Progenitor cell of endocrine pancreas (in vitro differentiated cells): ENCODE data around the gene SP1. TPM values are rescaled to one million over a fixed set of nuclear protein-coding genes. Genes with fewer than 3 reads are reported as not detected.

Experiments
- DNase-seq: peaks from one replicate; pipeline ENCODE4 v3.0.0; 2021; ENCODE audit warnings: low spot score; ENCODE audit not compliant: unreplicated experiment
- H3K27ac Mint-ChIP-seq: 2 replicates; pipeline ENCODE4 v1.8.0; 2021; ENCODE audit warnings: mild to moderate bottlenecking, moderate library complexity, mixed read lengths
- H3K27me3 Mint-ChIP-seq: 2 replicates; pipeline ENCODE4 v1.8.0; 2021; ENCODE audit warnings: mixed read lengths
- H3K36me3 Mint-ChIP-seq: 2 replicates; pipeline ENCODE4 v1.8.0; 2022; ENCODE audit warnings: mixed read lengths; ENCODE audit not compliant: insufficient read depth
- H3K4me1 Mint-ChIP-seq: 2 replicates; pipeline ENCODE4 v1.8.0; 2021; ENCODE audit warnings: low read depth, mixed read lengths
- H3K4me3 Mint-ChIP-seq: 2 replicates; pipeline ENCODE4 v1.8.0; 2021; ENCODE audit warnings: low read depth, mild to moderate bottlenecking, moderate library complexity, mixed read lengths
- H3K9me3 Mint-ChIP-seq: 2 replicates; pipeline ENCODE4 v1.8.0; 2021; ENCODE audit warnings: low read depth, mixed read lengths
- total RNA-seq: library from RNA; stranded (reverse); gene quantifications from 2 replicates; pipeline ENCODE4 v1.2.1, GENCODE V29; 2021
- TF ChIP-seq, protein P1 (sequence below): fragments of 200-600 bp; sonication (generic); IDR thresholded peaks from one replicate; pipeline ENCODE4 v1.5.0; 2021; ENCODE audit warnings: antibody characterized with exemption, mild to moderate bottlenecking; ENCODE audit not compliant: unreplicated experiment

SP1 gene
- total RNA-seq, 1 donor from 2014 or later, result 90.5 TPM

DNA sequence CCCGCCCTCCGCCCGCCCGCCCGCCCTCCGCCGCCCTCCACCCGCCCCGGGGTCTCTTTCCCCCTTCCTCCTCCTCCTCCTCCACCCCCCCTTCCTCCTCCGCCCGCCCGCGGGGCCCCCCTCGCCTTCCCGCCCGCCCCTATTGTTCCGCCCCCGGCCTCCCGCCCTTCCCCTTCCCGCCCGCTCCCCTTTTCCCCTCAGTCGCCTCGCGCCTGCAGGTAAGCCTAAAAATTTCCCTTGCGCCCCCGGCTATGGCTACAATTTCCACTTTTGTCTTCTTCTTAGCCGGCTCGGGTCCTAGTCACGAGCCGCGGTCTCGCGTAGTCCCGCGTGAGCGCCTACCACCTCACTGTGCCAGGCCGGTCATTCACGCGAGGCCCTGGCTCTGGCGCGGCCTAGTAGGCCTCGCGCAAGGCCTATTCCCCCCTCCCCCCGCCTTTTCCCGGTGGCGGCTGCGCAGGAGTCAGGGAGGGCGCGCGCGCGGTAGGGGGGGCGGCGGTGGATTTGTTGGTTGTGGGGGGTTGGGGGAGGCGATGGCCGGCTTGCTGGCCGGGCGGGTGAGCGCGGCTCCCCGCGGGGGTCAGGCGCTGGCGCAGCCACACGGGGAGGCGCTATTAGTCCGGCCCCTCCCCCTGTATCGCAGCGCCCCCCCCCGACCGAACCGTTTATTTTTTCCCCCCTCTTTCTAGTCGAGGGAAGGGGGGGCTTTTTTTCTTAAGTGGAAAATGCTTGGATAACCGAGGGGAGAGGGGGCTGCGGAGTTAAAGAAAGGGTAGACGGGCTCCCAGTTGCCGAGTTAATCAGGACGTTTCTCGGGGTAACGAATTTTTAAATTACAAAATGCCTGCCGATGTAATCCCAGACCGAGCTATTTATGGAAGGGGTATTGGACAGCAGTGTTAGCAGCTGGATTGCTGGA, 72.4 kb downstream of the SP1 start:
- Mint-ChIP-seq H3K27me3 (no peaks in the 10 kb centered on the region), H3K9me3 (no peaks in the 10 kb centered on the region), H3K27ac (peak overlapping the region; percentile 100), H3K36me3 (peaks cover 27% of the 10 kb centered on the region), H3K4me1 (peaks cover 27% of the 10 kb centered on the region), H3K4me3 (peak overlapping the region; percentile 98)
- peak; percentile 78 for DNase-seq
- TF ChIP-seq, protein P1, sequence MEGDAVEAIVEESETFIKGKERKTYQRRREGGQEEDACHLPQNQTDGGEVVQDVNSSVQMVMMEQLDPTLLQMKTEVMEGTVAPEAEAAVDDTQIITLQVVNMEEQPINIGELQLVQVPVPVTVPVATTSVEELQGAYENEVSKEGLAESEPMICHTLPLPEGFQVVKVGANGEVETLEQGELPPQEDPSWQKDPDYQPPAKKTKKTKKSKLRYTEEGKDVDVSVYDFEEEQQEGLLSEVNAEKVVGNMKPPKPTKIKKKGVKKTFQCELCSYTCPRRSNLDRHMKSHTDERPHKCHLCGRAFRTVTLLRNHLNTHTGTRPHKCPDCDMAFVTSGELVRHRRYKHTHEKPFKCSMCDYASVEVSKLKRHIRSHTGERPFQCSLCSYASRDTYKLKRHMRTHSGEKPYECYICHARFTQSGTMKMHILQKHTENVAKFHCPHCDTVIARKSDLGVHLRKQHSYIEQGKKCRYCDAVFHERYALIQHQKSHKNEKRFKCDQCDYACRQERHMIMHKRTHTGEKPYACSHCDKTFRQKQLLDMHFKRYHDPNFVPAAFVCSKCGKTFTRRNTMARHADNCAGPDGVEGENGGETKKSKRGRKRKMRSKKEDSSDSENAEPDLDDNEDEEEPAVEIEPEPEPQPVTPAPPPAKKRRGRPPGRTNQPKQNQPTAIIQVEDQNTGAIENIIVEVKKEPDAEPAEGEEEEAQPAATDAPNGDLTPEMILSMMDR, result peak; percentile 40

DNA sequence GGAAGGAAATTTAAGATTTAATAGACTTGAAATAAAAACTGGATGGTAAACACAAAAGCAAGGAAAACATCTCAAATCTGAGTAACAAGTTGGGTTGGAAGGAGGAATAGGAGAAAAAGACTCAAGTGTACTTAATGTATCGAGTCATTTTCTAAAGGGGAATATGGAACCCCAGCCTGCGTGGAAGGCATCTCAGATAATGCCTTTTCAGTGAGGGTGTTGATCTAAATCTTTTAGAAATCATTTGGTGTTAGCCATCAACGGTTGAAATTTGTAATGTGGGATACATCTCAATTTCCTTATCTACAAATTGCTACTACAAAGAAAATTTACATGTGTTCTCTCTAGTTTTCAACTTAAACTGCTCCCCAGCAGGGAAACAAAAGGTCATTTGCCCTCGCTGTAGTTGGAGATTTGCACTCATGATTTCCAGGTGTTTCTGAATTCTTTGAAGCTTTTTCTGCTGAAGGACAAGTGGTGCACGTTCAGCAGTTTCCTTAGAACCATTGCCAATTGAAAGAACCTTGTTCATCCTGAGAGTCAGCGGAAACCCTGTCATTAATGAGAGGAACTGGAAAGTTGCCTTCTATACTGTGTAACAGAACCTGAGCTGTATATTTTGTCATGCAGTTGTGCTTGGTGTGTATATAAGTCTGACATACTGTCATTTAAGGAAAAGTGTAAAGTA, 74.1 kb downstream of the SP1 start:
- Mint-ChIP-seq H3K9me3 (no peaks in the 10 kb centered on the region), H3K4me3 (peak overlapping the region; percentile 98), H3K27ac (peak overlapping the region; percentile 94), H3K36me3 (peaks cover 27% of the 10 kb centered on the region), H3K4me1 (peaks cover 28% of the 10 kb centered on the region), H3K27me3 (no peaks in the 10 kb centered on the region)
- TF ChIP-seq, protein P1, result no peak
- no peak for DNase-seq

DNA sequence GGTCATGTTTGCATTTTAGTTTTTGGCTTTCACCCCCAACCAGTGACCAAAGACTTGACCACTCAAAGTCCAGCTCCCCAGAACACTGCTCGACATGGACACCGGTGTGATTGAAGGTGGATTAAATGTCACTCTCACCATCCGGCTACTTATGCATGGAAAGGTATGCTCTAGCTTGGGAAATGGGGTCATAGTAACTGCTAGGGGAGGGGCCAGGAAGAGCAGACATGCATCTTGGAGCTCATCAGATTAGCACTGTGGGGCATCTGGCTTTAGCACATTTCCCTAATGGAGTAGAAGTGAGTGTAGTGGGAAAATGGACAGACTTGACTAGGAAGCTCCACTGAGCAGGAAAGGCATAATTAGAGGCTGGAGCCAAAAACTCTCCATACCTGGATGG, 74.7 kb downstream of the SP1 start:
- Mint-ChIP-seq H3K4me1 (peaks cover 29% of the 10 kb centered on the region), H3K4me3 (peak overlapping the region; percentile 98), H3K27me3 (no peaks in the 10 kb centered on the region), H3K9me3 (no peaks in the 10 kb centered on the region), H3K36me3 (peaks cover 31% of the 10 kb centered on the region), H3K27ac (peak overlapping the region; percentile 92)
- TF ChIP-seq, protein P1, result no peak
- DNase-seq, result no peak

DNA sequence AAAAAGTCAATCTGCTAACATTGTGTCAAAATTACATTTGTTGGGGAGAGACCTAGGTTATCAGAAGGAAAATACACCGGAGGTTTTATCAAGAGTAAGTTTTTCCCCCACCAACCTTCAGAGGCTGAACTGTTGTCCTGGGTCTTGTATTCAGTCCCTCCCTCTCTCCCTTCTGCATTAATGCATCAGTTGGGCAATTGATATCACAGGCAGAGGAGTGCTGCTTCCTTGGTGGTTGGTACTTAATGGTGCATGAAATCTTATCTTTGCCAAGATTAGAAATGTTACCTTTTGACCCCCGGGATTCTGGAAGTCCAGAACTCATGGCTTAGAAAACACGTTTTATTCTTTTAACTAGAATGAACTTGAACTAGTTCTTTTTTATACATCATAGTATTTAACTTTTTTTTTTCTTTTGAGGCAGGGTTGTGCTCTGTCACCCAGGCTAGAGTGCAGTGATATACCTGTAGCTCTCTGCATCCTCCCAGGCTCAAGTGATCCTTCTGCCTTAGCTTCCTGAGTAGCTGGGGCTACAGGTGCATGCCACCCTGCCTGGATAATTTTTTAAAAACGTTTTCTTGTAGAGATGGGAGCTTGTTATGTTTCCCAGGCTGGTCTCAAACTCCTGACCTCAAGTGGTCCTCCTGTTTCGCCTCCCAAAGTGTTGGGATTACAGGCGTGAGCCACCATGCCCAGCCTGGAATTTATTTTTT, 76.8 kb downstream of the SP1 start:
- Mint-ChIP-seq H3K4me3 (no peak overlapping the region), H3K36me3 (peaks cover 42% of the 10 kb centered on the region), H3K27me3 (no peaks in the 10 kb centered on the region), H3K4me1 (peaks cover 27% of the 10 kb centered on the region), H3K9me3 (no peaks in the 10 kb centered on the region), H3K27ac (peak overlapping the region; percentile 53)
- DNase-seq, result no peak
- TF ChIP-seq, protein P1, result no peak

DNA sequence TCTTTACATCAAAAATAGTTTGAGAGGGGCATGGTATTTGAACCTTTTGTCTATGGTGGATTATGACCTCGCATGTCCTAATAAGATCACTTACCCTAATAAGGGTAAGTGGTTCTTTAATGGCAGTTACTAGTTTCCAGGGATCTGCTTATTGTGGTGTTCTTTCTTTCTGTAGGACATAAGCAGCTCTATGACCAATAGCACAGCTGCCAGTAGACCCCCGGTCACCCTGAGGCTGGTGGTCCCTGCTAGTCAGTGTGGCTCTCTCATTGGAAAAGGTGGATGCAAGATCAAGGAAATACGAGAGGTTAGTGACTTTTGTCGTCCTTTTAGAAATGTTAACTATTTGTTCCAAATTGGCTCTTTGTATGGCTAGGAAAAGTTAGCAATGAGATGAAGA, 79.1 kb downstream of the SP1 start:
- H3K9me3 Mint-ChIP-seq, result no peaks in the 10 kb centered on the region
- H3K27ac Mint-ChIP-seq, result peak overlapping the region; percentile 52
- no peaks in the 10 kb centered on the region for H3K27me3 Mint-ChIP-seq
- TF ChIP-seq, protein P1, result no peak
- peaks cover 54% of the 10 kb centered on the region for H3K36me3 Mint-ChIP-seq
- peaks cover 19% of the 10 kb centered on the region for H3K4me1 Mint-ChIP-seq
- no peak overlapping the region for H3K4me3 Mint-ChIP-seq
- DNase-seq, result no peak
